Thymus (tissue), 14 donors: Measurements from ENCODE around the gene HNF1B. TPM values are rescaled to one million over a fixed set of nuclear protein-coding genes. Genes with fewer than 3 reads are reported as not detected.

Experiments used
- DNase-seq, 9 donors: peaks; one replicate each; pipeline ENCODE4 v3.0.0-alpha.2; 2013; ENCODE audit warnings: low spot score in 9 of 9, low read depth in 6 of 9, missing footprints in 1 of 9
- H3K27ac ChIP-seq, 2 donors: one replicate each; pipeline ENCODE4 v1.5.1; 2013; ENCODE audit warnings: control low read depth in 1 of 2, low read depth in 1 of 2, low read length in 1 of 2, mild to moderate bottlenecking in 1 of 2, moderate library complexity in 1 of 2
- H3K27me3 ChIP-seq, 2 donors: one replicate each; pipeline ENCODE4 v1.5.1; 2013; ENCODE audit warnings: low read length in 1 of 2; ENCODE audit not compliant: control insufficient read depth in 2 of 2, insufficient read depth in 1 of 2
- H3K36me3 ChIP-seq, 2 donors: one replicate each; pipeline ENCODE4 v1.5.1; 2013; ENCODE audit warnings: low read length in 1 of 2, mild to moderate bottlenecking in 1 of 2, moderate library complexity in 1 of 2; ENCODE audit not compliant: control insufficient read depth in 2 of 2, insufficient read depth in 2 of 2
- H3K4me1 ChIP-seq, 2 donors: one replicate each; pipeline ENCODE4 v1.5.1; 2013; ENCODE audit warnings: low read length in 2 of 2; ENCODE audit not compliant: control insufficient read depth in 2 of 2, insufficient read depth in 2 of 2
- H3K4me3 ChIP-seq, 2 donors: one replicate each; pipeline ENCODE4 v1.5.1; 2013; ENCODE audit warnings: low read length in 2 of 2, control low read depth in 1 of 2, mild to moderate bottlenecking in 1 of 2
- H3K9me3 ChIP-seq, 2 donors: one replicate each; pipeline ENCODE4 v1.5.1; 2013; ENCODE audit warnings: low read length in 1 of 2, mild to moderate bottlenecking in 1 of 2; ENCODE audit not compliant: control insufficient read depth in 2 of 2, insufficient read depth in 1 of 2
- WGBS: extraction: QIAGEN DNeasy Blood & Tissue Kit; methylation state at CpG from one replicate; pipeline ENCODE4 v1.1.7; 2013; 5-methylcytosine and 5-hydroxymethylcytosine counted together
- long read RNA-seq, 10 donors: transcript quantifications; one replicate each; lab custom pipeline, GENCODE V29; 2026
- polyA plus RNA-seq: library from polyadenylated mRNA; stranded (reverse); fragments of 200-250 nt; gene quantifications from one replicate; pipeline ENCODE4 v1.2.3, GENCODE V29; 2013
- total RNA-seq: library from RNA; stranded (reverse); fragments of 120-200 nt; gene quantifications from one replicate; pipeline ENCODE4 v1.2.4, GENCODE V29; 2013
- donor health status: healthy.

The HNF1B gene, protein sequence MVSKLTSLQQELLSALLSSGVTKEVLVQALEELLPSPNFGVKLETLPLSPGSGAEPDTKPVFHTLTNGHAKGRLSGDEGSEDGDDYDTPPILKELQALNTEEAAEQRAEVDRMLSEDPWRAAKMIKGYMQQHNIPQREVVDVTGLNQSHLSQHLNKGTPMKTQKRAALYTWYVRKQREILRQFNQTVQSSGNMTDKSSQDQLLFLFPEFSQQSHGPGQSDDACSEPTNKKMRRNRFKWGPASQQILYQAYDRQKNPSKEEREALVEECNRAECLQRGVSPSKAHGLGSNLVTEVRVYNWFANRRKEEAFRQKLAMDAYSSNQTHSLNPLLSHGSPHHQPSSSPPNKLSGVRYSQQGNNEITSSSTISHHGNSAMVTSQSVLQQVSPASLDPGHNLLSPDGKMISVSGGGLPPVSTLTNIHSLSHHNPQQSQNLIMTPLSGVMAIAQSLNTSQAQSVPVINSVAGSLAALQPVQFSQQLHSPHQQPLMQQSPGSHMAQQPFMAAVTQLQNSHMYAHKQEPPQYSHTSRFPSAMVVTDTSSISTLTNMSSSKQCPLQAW
- total RNA-seq (0.05 TPM), polyA plus RNA-seq (0.30 TPM)
- long read RNA-seq, donor 1: 0 reads
- long read RNA-seq, donor 2: 0 reads
- long read RNA-seq, donor 3: 0 reads
- long read RNA-seq, donor 4: 0 reads
- long read RNA-seq, donor 5: 0 reads
- long read RNA-seq, donor 6: 0 reads
- long read RNA-seq, donor 7: 0 reads
- long read RNA-seq, donor 8, partial matches to known transcripts: 0 of 1 reads
- long read RNA-seq, donor 8, other reads (novel, unspliced or antisense): 0 of 1 reads
- long read RNA-seq, donor 9: 0 reads
- long read RNA-seq, donor 10: 0 reads

DNA sequence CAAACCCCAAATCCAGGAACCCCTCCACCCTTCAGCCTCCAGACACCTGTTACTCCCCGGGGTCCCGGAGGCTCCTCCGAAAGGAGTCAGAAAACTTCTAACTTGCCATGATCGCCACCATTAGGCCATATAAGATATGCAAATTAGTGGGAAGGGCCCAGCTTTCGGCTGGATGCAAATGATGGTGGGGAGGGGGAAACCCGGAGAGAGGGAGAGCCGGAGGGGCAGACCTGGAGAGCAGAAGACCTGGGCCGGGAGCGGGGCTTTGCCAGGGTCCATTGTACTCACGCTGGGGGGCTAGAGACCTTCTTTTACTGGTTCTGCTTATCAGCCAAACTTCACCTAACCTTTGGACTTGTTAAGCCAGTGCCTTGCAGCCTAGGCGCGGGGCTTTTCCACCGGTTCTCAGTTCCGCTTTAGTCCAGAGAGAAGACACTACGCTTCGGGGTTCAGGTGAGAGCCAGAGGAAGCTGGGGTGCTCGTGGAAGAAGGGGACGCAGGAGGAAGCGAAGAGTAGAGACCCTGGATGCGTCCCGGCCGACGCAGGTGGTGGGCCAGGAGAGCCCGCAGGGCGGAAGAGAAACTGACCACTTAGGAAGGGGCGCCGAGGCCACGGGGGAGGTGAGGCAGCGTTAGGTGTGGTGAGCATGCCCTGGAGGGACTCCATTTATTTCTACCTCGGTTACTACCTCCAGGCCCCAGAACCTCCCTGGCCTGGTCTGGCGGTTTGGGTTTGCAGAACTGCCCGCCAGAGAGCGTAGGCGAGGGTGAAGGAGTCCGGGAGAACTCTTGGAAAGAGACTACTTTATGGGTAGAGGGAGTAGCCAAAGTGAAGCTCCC is at the start of gene HNF1B:
Gene HNF1B, minus strand, starts transcription at position 99 of the 840 bp plus-strand sequence. CDS start 175 bp downstream, outside the sequence.
- Histone ChIP-seq H3K36me3 (no peaks in the 10 kb centered on the region), H3K27me3 (peaks cover 60 to 95% of the 10 kb centered on the region in 2 donors), H3K9me3 (no peaks in the 10 kb centered on the region), H3K27ac (no peak within 1 kb of the TSS), H3K4me1 (peaks cover 4 to 5% of the 10 kb centered on the region in 2 donors), H3K4me3 (no peak within 1 kb of the TSS)
- WGBS: 7% methylated on average over 35 of the region's 35 CpGs
- DNase-seq: no peak

GRCh38 chr17:37792787-37793186 is 47.9 kb upstream of the HNF1B start:
- Histone ChIP-seq H3K27ac (no peak overlapping the region), H3K4me1 (peaks cover 0 to 3% of the 10 kb centered on the region in 2 donors), H3K9me3 (no peaks in the 10 kb centered on the region), H3K27me3 (peaks cover 2 to 9% of the 10 kb centered on the region in 2 donors), H3K4me3 (no peak overlapping the region), H3K36me3 (no peaks in the 10 kb centered on the region)
- WGBS: 84% methylated on average over 2 of the region's 2 CpGs
- no peak for DNase-seq

- DNase-seq: peak in 4 of 9 donors; percentile 11 to 39 (median 16)
- H3K4me3 ChIP-seq: no peak overlapping the region
- 73% methylated on average over 19 of the region's 19 CpGs for WGBS
- H3K9me3 ChIP-seq: no peaks in the 10 kb centered on the region
- H3K27ac ChIP-seq: no peak overlapping the region
- peaks cover 2 to 11% of the 10 kb centered on the region in 2 donors for H3K27me3 ChIP-seq
- peaks cover 0 to 3% of the 10 kb centered on the region in 2 donors for H3K4me1 ChIP-seq
- H3K36me3 ChIP-seq: no peaks in the 10 kb centered on the region
Measured at GRCh38 chr17:37791447-37792399, 46.9 kb upstream of the HNF1B start.

GRCh38 chr17:37789771-37790541 is 45.1 kb upstream of the HNF1B start:
- Histone ChIP-seq H3K4me3 (no peak overlapping the region), H3K36me3 (no peaks in the 10 kb centered on the region), H3K4me1 (peaks cover 0 to 3% of the 10 kb centered on the region in 2 donors), H3K9me3 (no peaks in the 10 kb centered on the region), H3K27ac (no peak overlapping the region), H3K27me3 (peaks cover 2 to 11% of the 10 kb centered on the region in 2 donors)
- no peak for DNase-seq
- WGBS: 91% methylated on average over 9 of the region's 9 CpGs

- H3K27me3 ChIP-seq: peaks cover 2 to 11% of the 10 kb centered on the region in 2 donors
- no peaks in the 10 kb centered on the region for H3K9me3 ChIP-seq
- WGBS: 87% methylated on average over 5 of the region's 5 CpGs
- H3K4me1 ChIP-seq: peaks cover 0 to 3% of the 10 kb centered on the region in 2 donors
- no peak overlapping the region for H3K4me3 ChIP-seq
- no peak overlapping the region for H3K27ac ChIP-seq
- H3K36me3 ChIP-seq: no peaks in the 10 kb centered on the region
- no peak for DNase-seq
Measured at GRCh38 chr17:37789021-37789565, 44.2 kb upstream of the HNF1B start.

GRCh38 chr17:37788526-37788925 is 43.7 kb upstream of the HNF1B start:
- no peak overlapping the region for H3K27ac ChIP-seq
- H3K4me1 ChIP-seq: peaks cover 0 to 3% of the 10 kb centered on the region in 2 donors
- no peak overlapping the region for H3K4me3 ChIP-seq
- no peaks in the 10 kb centered on the region for H3K9me3 ChIP-seq
- whole genome bisulfite sequencing: 96% methylated on average over 1 of the region's 1 CpG
- peaks cover 2 to 11% of the 10 kb centered on the region in 2 donors for H3K27me3 ChIP-seq
- DNase-seq: no peak
- H3K36me3 ChIP-seq: no peaks in the 10 kb centered on the region

DNA sequence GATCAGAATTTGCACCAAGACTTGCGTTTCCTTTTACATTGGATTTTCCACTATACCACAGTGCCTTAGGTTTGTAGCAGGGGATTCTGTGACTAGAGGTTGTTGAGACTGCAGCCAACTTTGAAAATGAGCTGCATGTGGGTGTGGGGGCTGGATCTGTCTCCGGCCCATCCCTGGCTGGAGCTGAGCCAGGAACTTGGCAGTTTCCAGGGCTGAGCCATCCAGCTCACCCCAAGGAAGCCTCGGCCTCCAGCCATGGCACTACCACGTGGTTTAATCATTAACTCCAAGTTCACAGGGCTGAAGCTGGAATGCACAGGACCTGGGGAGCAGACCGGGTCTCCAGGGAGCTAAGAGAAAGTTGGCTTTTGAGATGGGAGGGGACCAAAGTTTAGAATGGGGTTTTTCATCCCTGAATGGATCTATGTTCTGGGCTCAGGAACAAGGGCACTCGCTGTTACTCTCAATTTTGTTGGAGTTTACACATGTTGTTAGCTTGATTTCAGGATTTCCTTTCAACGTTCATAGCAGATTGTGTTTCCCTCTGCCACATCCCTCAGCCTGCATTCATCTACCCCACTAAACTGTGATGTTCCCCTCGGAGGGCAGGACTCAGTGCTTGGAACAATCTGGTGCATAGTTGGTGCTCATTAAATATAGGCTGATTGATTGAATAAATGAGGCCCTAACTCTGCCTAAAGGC is 42.3 kb upstream of the HNF1B start:
- Histone ChIP-seq H3K9me3 (no peaks in the 10 kb centered on the region), H3K4me3 (no peak overlapping the region), H3K27ac (no peak overlapping the region), H3K4me1 (peaks cover 0 to 3% of the 10 kb centered on the region in 2 donors), H3K27me3 (peaks cover 2 to 11% of the 10 kb centered on the region in 2 donors), H3K36me3 (no peaks in the 10 kb centered on the region)
- WGBS: 88% methylated on average over 8 of the region's 8 CpGs
- DNase-seq: no peak
